GM19099 (cell line): ENCODE results near the gene STON1.

Source experiments
- POLR2A ChIP-seq: IDR thresholded peaks from 3 replicates; pipeline ENCODE4 v1.6.1; 2011; ENCODE audit warnings: low read depth; ENCODE audit not compliant: insufficient read length; ENCODE audit errors: extremely low read depth

Gene STON1

GRCh38 chr2:48620604-48621003 is 90.7 kb downstream of the STON1 start:
- no peak for TF ChIP-seq POLR2A

DNA sequence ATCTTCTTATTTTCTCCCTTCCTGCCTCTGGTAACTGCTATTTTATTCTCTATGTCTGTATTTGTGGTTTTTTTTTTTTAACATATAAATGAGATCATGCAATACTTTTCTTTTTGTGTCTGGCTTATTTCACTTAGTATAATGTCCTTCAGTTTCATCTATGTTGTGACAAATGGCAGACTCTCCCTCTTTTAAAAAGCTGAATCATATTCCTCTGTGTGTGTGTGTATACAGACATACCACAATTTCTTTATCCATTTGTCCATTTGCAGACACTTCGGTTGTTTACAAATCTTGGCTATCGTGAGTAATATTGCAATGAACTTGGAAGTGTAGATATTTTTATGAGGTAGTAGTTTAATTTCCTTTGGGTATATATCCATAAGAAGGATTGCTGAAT is 94.7 kb downstream of the STON1 start:
- TF ChIP-seq POLR2A, result no peak

DNA sequence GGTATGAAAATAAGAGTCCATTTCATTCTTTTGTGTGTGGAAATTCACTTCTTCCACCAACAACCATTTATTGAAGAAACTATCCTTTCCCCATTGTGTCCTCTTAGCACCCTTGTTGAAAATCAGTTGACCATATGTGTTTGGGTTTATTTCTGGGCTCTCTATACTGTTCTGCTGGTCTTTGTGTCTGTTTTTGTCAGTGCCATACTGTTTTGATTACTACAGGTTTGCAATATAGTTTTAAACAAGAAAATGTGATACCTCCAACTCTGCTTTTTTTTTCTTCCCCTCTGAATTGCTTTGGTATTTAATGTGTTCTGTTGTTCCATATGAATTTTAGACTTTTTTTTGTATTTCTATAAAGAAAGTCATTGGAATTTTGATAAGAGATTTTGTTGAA is 96.1 kb downstream of the STON1 start:
- no peak for TF ChIP-seq POLR2A

DNA sequence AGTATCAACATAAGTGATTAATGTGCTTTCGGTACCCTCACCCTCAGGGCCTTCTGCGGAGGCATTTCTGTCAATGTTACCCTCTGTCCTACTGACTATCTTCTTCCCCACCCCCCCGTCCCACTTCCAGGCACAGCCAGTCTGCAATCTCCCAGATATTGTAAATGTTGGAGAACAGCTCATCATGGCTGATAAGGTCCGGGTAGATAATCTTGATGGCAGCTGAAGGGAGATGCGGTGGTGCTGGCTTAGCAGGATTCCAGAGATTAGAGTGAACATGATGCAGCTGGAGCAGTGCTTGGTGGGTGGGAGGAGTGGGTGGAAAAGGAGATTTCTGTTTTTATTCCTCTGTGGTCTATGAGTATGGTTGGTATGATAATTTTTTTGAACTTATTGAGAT is 103.2 kb downstream of the STON1 start:
- TF ChIP-seq POLR2A, result no peak

GRCh38 chr2:48635786-48636185 is 105.8 kb downstream of the STON1 start:
- no peak for TF ChIP-seq POLR2A

DNA sequence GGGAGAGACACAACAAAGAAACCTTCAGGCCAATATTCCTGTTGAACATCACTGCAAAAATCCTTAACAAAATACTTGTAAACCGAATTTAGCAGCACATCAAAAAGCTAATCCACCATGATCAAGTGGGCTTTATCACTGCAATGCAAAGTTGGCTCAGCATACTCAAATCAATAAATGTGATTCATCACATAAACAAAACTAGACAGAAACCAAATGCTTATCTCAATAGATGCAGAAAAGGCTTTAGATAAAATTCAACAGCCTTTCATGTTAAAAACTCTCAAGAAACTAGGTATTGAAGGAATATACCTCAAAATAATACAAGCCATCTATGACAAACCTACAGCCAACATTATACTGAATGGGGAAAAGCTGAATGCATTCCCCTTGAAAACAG is 108.3 kb downstream of the STON1 start:
- TF ChIP-seq POLR2A, result no peak
